Activated naive CD8-positive, alpha-beta T cell treated with anti-CD3 and anti-CD28 coated beads for 36 hours (primary cell): ENCODE results near the gene MYH10. TPM values are rescaled to one million over a fixed set of nuclear protein-coding genes. Genes with fewer than 3 reads are reported as not detected.

Experiments used
- DNase-seq: peaks from one replicate; pipeline ENCODE4 v3.0.0; 2021
- H3K27ac Mint-ChIP-seq: one replicate; pipeline ENCODE4 v1.8.0; 2022; ENCODE audit warnings: mild to moderate bottlenecking, moderate library complexity, mixed read lengths
- H3K27me3 Mint-ChIP-seq: one replicate; pipeline ENCODE4 v1.8.0; 2022; ENCODE audit warnings: mild to moderate bottlenecking, mixed read lengths
- H3K36me3 Mint-ChIP-seq: one replicate; pipeline ENCODE4 v1.8.0; 2021; ENCODE audit warnings: mild to moderate bottlenecking, mixed read lengths
- H3K4me1 Mint-ChIP-seq: one replicate; pipeline ENCODE4 v1.8.0; 2021; ENCODE audit warnings: mixed read lengths
- H3K4me3 Mint-ChIP-seq: one replicate; pipeline ENCODE4 v1.8.0; 2022; ENCODE audit warnings: mild to moderate bottlenecking, moderate library complexity, mixed read lengths
- H3K9me3 Mint-ChIP-seq: one replicate; pipeline ENCODE4 v1.8.0; 2022; ENCODE audit warnings: mixed read lengths
- total RNA-seq, 2 experiments: library from RNA; stranded (reverse); gene quantifications; one replicate each; pipeline ENCODE4 v1.2.3, GENCODE V29; 2021

The MYH10 gene
- total RNA-seq, 2 experiments from 2014 or later, result 20.1 to 22.3 TPM

DNA sequence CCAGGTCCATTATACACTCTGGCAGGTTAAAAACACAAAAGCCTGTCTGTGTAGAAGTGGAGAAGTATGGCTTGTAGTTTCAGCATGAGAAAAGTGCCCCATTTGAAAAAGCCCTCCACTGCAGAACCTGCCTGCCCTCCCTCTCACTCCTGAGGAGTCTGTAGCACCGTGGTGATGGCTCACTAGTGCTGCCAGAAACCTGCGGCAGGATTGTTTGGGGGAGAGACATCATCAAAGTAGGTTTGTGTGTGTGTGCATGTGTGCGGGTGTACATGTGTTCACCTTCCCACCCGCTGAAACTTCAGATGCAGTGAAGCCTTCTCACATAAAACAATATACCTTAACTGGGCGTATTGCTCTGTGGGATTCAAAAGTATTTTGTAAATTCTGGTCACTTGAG is 168.0 kb downstream of the MYH10 start:
- Mint-ChIP-seq H3K4me3 (no peak overlapping the region), H3K36me3 (peaks cover 18% of the 10 kb centered on the region), H3K27ac (no peak overlapping the region)

GRCh38 chr17:8459831-8460230 is 170.7 kb downstream of the MYH10 start:
- H3K4me3 Mint-ChIP-seq, result no peak overlapping the region
- no peaks in the 10 kb centered on the region for H3K27me3 Mint-ChIP-seq
- H3K36me3 Mint-ChIP-seq, result peaks cover 27% of the 10 kb centered on the region
- no peak for DNase-seq
- H3K4me1 Mint-ChIP-seq, result peaks cover 24% of the 10 kb centered on the region
- H3K9me3 Mint-ChIP-seq, result no peaks in the 10 kb centered on the region
- no peak overlapping the region for H3K27ac Mint-ChIP-seq

More for the DNA sequence above, 168.0 kb downstream of the MYH10 start:
- Mint-ChIP-seq H3K4me1 (peaks cover 22% of the 10 kb centered on the region), H3K9me3 (no peaks in the 10 kb centered on the region), H3K27me3 (no peaks in the 10 kb centered on the region)
- DNase-seq, result no peak

GRCh38 chr17:8459107-8459506 is 171.4 kb downstream of the MYH10 start:
- H3K27me3 Mint-ChIP-seq, result no peaks in the 10 kb centered on the region
- no peak overlapping the region for H3K4me3 Mint-ChIP-seq
- no peaks in the 10 kb centered on the region for H3K9me3 Mint-ChIP-seq
- no peak overlapping the region for H3K27ac Mint-ChIP-seq
- no peak for DNase-seq
- H3K36me3 Mint-ChIP-seq, result peaks cover 27% of the 10 kb centered on the region
- peaks cover 20% of the 10 kb centered on the region for H3K4me1 Mint-ChIP-seq

- no peaks in the 10 kb centered on the region for H3K27me3 Mint-ChIP-seq
- no peak overlapping the region for H3K4me3 Mint-ChIP-seq
- no peak overlapping the region for H3K27ac Mint-ChIP-seq
- no peak for DNase-seq
- no peaks in the 10 kb centered on the region for H3K9me3 Mint-ChIP-seq
- peaks cover 18% of the 10 kb centered on the region for H3K4me1 Mint-ChIP-seq
- H3K36me3 Mint-ChIP-seq, result peaks cover 22% of the 10 kb centered on the region
Measured at GRCh38 chr17:8458128-8458527, 172.4 kb downstream of the MYH10 start.

- no peaks in the 10 kb centered on the region for H3K9me3 Mint-ChIP-seq
- H3K27me3 Mint-ChIP-seq, result no peaks in the 10 kb centered on the region
- H3K4me1 Mint-ChIP-seq, result peaks cover 15% of the 10 kb centered on the region
- peak overlapping the region; percentile 2 for H3K27ac Mint-ChIP-seq
- no peak overlapping the region for H3K4me3 Mint-ChIP-seq
- H3K36me3 Mint-ChIP-seq, result peaks cover 27% of the 10 kb centered on the region
- no peak for DNase-seq
Measured at GRCh38 chr17:8455665-8456209, 174.8 kb downstream of the MYH10 start.

DNA sequence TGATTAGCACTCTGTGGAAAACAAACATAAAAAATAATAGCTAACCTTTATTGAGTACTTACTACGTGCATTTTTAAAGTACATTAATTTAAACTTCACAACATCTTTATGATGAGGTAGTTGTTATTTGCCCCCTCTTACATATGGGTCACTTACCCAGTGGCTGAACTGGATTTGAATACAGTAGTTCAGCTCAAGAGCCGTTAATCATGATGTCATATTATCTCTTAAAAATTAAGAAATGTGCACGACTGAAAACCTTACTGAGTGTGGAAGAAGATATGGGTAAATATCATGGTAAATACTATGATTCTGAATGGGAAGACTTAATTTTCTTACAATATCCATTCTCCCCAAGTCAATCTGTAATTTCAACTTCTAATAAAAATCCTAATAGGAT is 177.2 kb downstream of the MYH10 start:
- H3K9me3 Mint-ChIP-seq, result no peaks in the 10 kb centered on the region
- H3K4me1 Mint-ChIP-seq, result peaks cover 14% of the 10 kb centered on the region
- no peak for DNase-seq
- H3K36me3 Mint-ChIP-seq, result peaks cover 39% of the 10 kb centered on the region
- no peaks in the 10 kb centered on the region for H3K27me3 Mint-ChIP-seq
- no peak overlapping the region for H3K27ac Mint-ChIP-seq
- no peak overlapping the region for H3K4me3 Mint-ChIP-seq

GRCh38 chr17:8451933-8452614 is 178.5 kb downstream of the MYH10 start:
- DNase-seq, result no peak
- Mint-ChIP-seq H3K27ac (no peak overlapping the region), H3K9me3 (no peaks in the 10 kb centered on the region), H3K4me3 (no peak overlapping the region), H3K36me3 (peaks cover 35% of the 10 kb centered on the region), H3K27me3 (no peaks in the 10 kb centered on the region), H3K4me1 (peaks cover 8% of the 10 kb centered on the region)

DNA sequence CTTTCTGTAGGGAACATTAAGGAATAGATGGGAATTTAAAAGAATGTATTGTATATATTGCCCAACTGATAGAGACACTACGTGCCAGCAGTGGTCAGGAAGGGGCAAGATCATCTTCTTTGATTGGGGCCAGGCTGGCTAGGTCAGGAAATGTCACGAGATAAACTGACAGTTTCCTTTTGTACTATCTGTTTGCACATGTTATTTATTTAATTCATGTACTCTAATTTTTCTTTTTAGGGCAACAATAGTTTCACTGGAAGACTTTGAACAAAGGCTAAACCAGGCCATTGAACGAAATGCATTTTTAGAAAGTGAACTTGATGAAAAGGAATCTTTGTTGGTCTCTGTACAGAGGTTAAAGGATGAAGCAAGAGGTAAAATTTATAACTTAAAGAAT is 182.2 kb downstream of the MYH10 start:
- H3K36me3 Mint-ChIP-seq, result peaks cover 31% of the 10 kb centered on the region
- DNase-seq, result no peak
- peaks cover 11% of the 10 kb centered on the region for H3K4me1 Mint-ChIP-seq
- no peak overlapping the region for H3K4me3 Mint-ChIP-seq
- H3K27ac Mint-ChIP-seq, result no peak overlapping the region
- no peaks in the 10 kb centered on the region for H3K9me3 Mint-ChIP-seq
- H3K27me3 Mint-ChIP-seq, result no peaks in the 10 kb centered on the region

DNA sequence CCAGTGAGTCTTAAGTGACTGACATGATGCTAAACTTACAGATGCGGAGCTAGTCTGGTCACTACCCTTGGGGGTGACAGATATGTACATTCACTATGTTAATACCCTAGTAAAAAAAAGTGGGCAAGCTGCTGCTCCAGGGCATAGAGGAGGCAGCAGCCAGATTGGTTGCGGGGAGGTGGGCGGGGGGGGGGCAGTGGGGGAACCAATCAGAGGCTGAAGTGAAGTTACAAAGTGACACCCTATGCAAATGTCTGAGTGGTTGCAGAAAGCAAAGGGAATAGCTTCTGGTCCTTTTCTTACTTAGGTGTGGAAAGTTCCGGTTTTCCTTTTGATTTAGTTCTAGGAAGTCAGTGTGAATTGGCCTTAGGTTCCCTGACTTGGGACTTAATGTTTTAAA is 182.7 kb downstream of the MYH10 start:
- Mint-ChIP-seq H3K27ac (no peak overlapping the region), H3K27me3 (no peaks in the 10 kb centered on the region), H3K36me3 (peaks cover 31% of the 10 kb centered on the region), H3K4me3 (no peak overlapping the region), H3K9me3 (no peaks in the 10 kb centered on the region), H3K4me1 (peaks cover 15% of the 10 kb centered on the region)
- no peak for DNase-seq

DNA sequence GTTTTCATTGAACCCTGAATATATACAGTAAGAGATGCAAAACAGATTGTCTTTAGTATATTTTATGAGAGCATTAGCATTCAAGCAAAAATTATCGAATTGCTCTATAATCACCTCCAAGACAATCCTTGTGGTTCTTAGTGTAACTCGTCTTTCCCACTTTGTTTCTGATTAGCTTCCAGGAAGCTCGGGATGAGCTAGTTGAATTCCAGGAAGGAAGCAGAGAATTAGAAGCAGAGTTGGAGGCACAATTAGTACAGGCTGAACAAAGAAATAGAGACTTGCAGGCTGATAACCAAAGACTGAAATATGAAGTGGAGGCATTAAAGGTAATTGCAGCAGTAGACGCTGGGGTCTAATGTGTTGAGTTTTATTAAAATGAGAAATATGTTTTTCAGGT is 185.0 kb downstream of the MYH10 start:
- no peaks in the 10 kb centered on the region for H3K9me3 Mint-ChIP-seq
- peaks cover 30% of the 10 kb centered on the region for H3K4me1 Mint-ChIP-seq
- H3K27ac Mint-ChIP-seq, result no peak overlapping the region
- H3K36me3 Mint-ChIP-seq, result peaks cover 24% of the 10 kb centered on the region
- no peaks in the 10 kb centered on the region for H3K27me3 Mint-ChIP-seq
- no peak overlapping the region for H3K4me3 Mint-ChIP-seq
- DNase-seq, result no peak

GRCh38 chr17:8444494-8444893 is 186.0 kb downstream of the MYH10 start:
- Mint-ChIP-seq H3K4me1 (peaks cover 38% of the 10 kb centered on the region), H3K4me3 (no peak overlapping the region), H3K27me3 (no peaks in the 10 kb centered on the region), H3K27ac (no peak overlapping the region), H3K36me3 (peaks cover 27% of the 10 kb centered on the region), H3K9me3 (no peaks in the 10 kb centered on the region)
- DNase-seq, result no peak

- Mint-ChIP-seq H3K4me3 (no peak overlapping the region), H3K9me3 (no peaks in the 10 kb centered on the region), H3K27ac (peak overlapping the region; percentile 2), H3K27me3 (no peaks in the 10 kb centered on the region), H3K36me3 (peaks cover 21% of the 10 kb centered on the region), H3K4me1 (peaks cover 38% of the 10 kb centered on the region)
- no peak for DNase-seq
Measured at GRCh38 chr17:8443756-8444155, 186.8 kb downstream of the MYH10 start.

GRCh38 chr17:8442310-8442709 is 188.2 kb downstream of the MYH10 start:
- Mint-ChIP-seq H3K27me3 (no peaks in the 10 kb centered on the region), H3K9me3 (no peaks in the 10 kb centered on the region), H3K4me1 (peaks cover 49% of the 10 kb centered on the region), H3K36me3 (peaks cover 21% of the 10 kb centered on the region), H3K27ac (peak overlapping the region; percentile 22), H3K4me3 (no peak overlapping the region)
- DNase-seq, result no peak

DNA sequence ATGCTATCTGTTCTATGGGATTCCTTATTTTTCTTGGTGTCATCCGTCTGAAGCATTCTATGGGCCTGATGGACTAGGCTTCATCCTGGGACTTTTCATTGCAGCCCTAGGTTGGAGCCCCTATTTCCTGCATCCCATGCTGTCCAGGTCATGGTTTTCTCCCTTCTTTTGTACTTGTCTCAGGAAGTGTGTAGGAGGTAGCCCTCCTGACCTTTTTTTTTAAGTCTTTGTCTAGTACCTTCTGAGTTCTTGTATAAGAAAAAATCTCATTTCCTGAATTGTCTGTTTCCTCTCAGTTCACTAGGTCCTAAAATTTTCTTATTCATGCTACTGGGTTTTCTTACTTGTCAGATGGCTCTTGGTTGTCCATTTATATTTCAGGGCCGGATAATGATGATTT is 188.8 kb downstream of the MYH10 start:
- peak overlapping the region; percentile 11 for H3K4me3 Mint-ChIP-seq
- H3K27ac Mint-ChIP-seq, result peak overlapping the region; percentile 60
- no peak for DNase-seq
- H3K36me3 Mint-ChIP-seq, result peaks cover 18% of the 10 kb centered on the region
- H3K9me3 Mint-ChIP-seq, result no peaks in the 10 kb centered on the region
- peaks cover 50% of the 10 kb centered on the region for H3K4me1 Mint-ChIP-seq
- no peaks in the 10 kb centered on the region for H3K27me3 Mint-ChIP-seq

- Mint-ChIP-seq H3K4me1 (peaks cover 54% of the 10 kb centered on the region), H3K36me3 (peaks cover 18% of the 10 kb centered on the region), H3K27me3 (no peaks in the 10 kb centered on the region), H3K27ac (no peak overlapping the region), H3K4me3 (no peak overlapping the region), H3K9me3 (no peaks in the 10 kb centered on the region)
- DNase-seq, result no peak
Measured at GRCh38 chr17:8439681-8440080, 190.8 kb downstream of the MYH10 start.

DNA sequence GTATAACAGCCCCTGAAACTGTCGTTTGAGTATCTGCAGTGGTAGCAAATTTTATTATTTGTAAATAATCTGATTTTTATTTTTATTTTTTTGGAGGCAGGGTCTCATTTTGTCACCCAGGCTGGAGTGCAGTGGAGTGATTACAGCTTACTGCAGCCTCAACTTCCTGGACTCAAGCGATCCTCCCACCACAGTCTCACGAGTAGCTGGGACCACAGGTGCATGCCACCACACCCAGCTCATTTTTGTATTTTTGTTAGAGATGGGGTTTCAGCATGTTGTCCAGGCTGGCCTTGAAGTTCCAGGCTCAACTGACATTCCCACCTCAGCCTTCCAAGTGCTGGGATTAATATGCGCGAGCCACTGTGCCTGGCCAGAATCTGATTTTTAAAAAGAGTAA is 192.1 kb downstream of the MYH10 start:
- Mint-ChIP-seq H3K4me3 (peak overlapping the region; percentile 29), H3K9me3 (no peaks in the 10 kb centered on the region), H3K4me1 (peaks cover 45% of the 10 kb centered on the region), H3K27me3 (no peaks in the 10 kb centered on the region), H3K36me3 (peaks cover 18% of the 10 kb centered on the region), H3K27ac (peak overlapping the region; percentile 42)
- no peak for DNase-seq
